ENCODE results near the gene CDC6. TPM values are rescaled to one million over a fixed set of nuclear protein-coding genes. Genes with fewer than 3 reads are reported as not detected.

The CDC6 gene
- 8.5 TPM for polyA plus RNA-seq (2013, experiment 1 of 2)
- 9.1 TPM for polyA plus RNA-seq (2013, experiment 2 of 2)

GRCh38 chr17:40287494-40288369, at the start of gene CDC6:
Gene CDC6 (plus strand): TSS chr17:40287879. CDS start chr17:40289421, 1,542 bp downstream.
- H3K9ac ChIP-seq (ENCODE audit: low read length), result peak within 1 kb of the TSS; percentile 84

GRCh38 chr17:40241252-40241834, 46.3 kb upstream of the CDC6 start:
- WGBS, result 97% methylated on average over 3 of the region's 4 CpGs
- Histone ChIP-seq H3K4ac (ENCODE audit: low read depth in 1 of 2, low read length in 2 of 2) (no peak overlapping the region), H4K8ac (ENCODE audit: low read length) (no peak overlapping the region), H3K4me2 (ENCODE audit: low read length, poor library complexity, severe bottlenecking) (no peak overlapping the region), H3K9ac (ENCODE audit: low read length) (peak overlapping the region; percentile 40), H3K79me1 (replicated peaks; ENCODE audit: low read length, poor library complexity, severe bottlenecking) (peaks cover 14% of the 10 kb centered on the region), H3K4me1 (ENCODE audit: control insufficient read depth, insufficient read depth, low read depth, low read length) (no peaks in the 10 kb centered on the region), H3K27ac (ENCODE audit: low read length, poor library complexity, severe bottlenecking) (no peak overlapping the region), H2BK120ac (ENCODE audit: low read depth, low read length) (no peak overlapping the region), H3K18ac (ENCODE audit: low read depth in 1 of 2, low read length in 2 of 2) (no peak overlapping the region), H2AK5ac (ENCODE audit: low read length, severe bottlenecking) (no peak overlapping the region), H3K9me3 (ENCODE audit: control insufficient read depth, low read length) (no peaks in the 10 kb centered on the region), H3K23ac (ENCODE audit: low read length in 2 of 2) (no peak overlapping the region), H3K36me3 (ENCODE audit: control insufficient read depth in 1 of 2, insufficient read depth in 2 of 2, low read depth in 1 of 2, low read length in 2 of 2) (peaks cover 0 to 3% of the 10 kb centered on the region in 2 experiments), H2BK15ac (ENCODE audit: low read depth, poor library complexity, severe bottlenecking) (no peak overlapping the region), H3K14ac (ENCODE audit: low read length in 2 of 2) (no peak overlapping the region), H3K4me3 (ENCODE audit: insufficient read depth in 1 of 2, low read depth in 1 of 2, low read length in 2 of 2) (no peak overlapping the region), H2AFZ (ENCODE audit: low read depth, low read length) (no peak overlapping the region), H2BK5ac (ENCODE audit: low read depth, low read length, poor library complexity, severe bottlenecking) (no peak overlapping the region), H3K27me3 (ENCODE audit: control insufficient read depth in 1 of 2, insufficient read depth in 1 of 2, low read length in 2 of 2) (no peaks in the 10 kb centered on the region), H2BK12ac (ENCODE audit: low read length in 2 of 2) (no peak overlapping the region), H4K91ac (ENCODE audit: low read length) (no peak overlapping the region)
- no peak for DNase-seq

More at GRCh38 chr17:40287494-40288369, at the start of gene CDC6:
- H2BK120ac ChIP-seq (ENCODE audit: low read depth, low read length), result no peak within 1 kb of the TSS
- peak within 1 kb of the TSS; percentile 18 for H3K27ac ChIP-seq (ENCODE audit: low read length, poor library complexity, severe bottlenecking)
- H3K4me2 ChIP-seq (ENCODE audit: low read length, poor library complexity, severe bottlenecking), result peak within 1 kb of the TSS; percentile 84
- no peaks in the 10 kb centered on the region for H3K9me3 ChIP-seq (ENCODE audit: control insufficient read depth, low read length)
- peak within 1 kb of the TSS in 1 of 2 experiments; percentile 60 for H3K18ac ChIP-seq (ENCODE audit: low read depth in 1 of 2, low read length in 2 of 2)
- peak within 1 kb of the TSS; percentile 1 for H2BK5ac ChIP-seq (ENCODE audit: low read depth, low read length, poor library complexity, severe bottlenecking)
- peaks cover 17% of the 10 kb centered on the region for H3K4me1 ChIP-seq (ENCODE audit: control insufficient read depth, insufficient read depth, low read depth, low read length)
- WGBS, result under 1% methylated on average over 46 of the region's 47 CpGs
- H3K36me3 ChIP-seq (ENCODE audit: control insufficient read depth in 1 of 2, insufficient read depth in 2 of 2, low read depth in 1 of 2, low read length in 2 of 2), result peaks cover 2 to 3% of the 10 kb centered on the region in 2 experiments
- peak within 1 kb of the TSS; percentile 53 for H4K91ac ChIP-seq (ENCODE audit: low read length)
- no peak within 1 kb of the TSS for H2BK15ac ChIP-seq (ENCODE audit: low read depth, poor library complexity, severe bottlenecking)
- no peak within 1 kb of the TSS for H2BK12ac ChIP-seq (ENCODE audit: low read length in 2 of 2)
- no peaks in the 10 kb centered on the region for H3K27me3 ChIP-seq (ENCODE audit: control insufficient read depth in 1 of 2, insufficient read depth in 1 of 2, low read length in 2 of 2)
- no peak within 1 kb of the TSS for H3K14ac ChIP-seq (ENCODE audit: low read length in 2 of 2)
- peak within 1 kb of the TSS; percentile 55 for H4K8ac ChIP-seq (ENCODE audit: low read length)
- H3K4ac ChIP-seq (ENCODE audit: low read depth in 1 of 2, low read length in 2 of 2), result no peak within 1 kb of the TSS
- H3K79me1 ChIP-seq (replicated peaks; ENCODE audit: low read length, poor library complexity, severe bottlenecking), result peaks cover 8% of the 10 kb centered on the region
- no peak within 1 kb of the TSS for H2AK5ac ChIP-seq (ENCODE audit: low read length, severe bottlenecking)
- DNase-seq, result peak; percentile 99
- peak within 1 kb of the TSS; percentile 46 for H2AFZ ChIP-seq (ENCODE audit: low read depth, low read length)
- peak within 1 kb of the TSS; percentile 60 to 91 for H3K4me3 ChIP-seq (ENCODE audit: insufficient read depth in 1 of 2, low read depth in 1 of 2, low read length in 2 of 2)
- H3K23ac ChIP-seq (ENCODE audit: low read length in 2 of 2), result peak within 1 kb of the TSS in 1 of 2 experiments; percentile 85

- H2BK12ac ChIP-seq (ENCODE audit: low read length in 2 of 2), result no peak overlapping the region
- no peak overlapping the region for H2BK15ac ChIP-seq (ENCODE audit: low read depth, poor library complexity, severe bottlenecking)
- H3K79me1 ChIP-seq (replicated peaks; ENCODE audit: low read length, poor library complexity, severe bottlenecking), result peaks cover 13% of the 10 kb centered on the region
- H2AK5ac ChIP-seq (ENCODE audit: low read length, severe bottlenecking), result no peak overlapping the region
- H3K27me3 ChIP-seq (ENCODE audit: control insufficient read depth in 1 of 2, insufficient read depth in 1 of 2, low read length in 2 of 2), result no peaks in the 10 kb centered on the region
- H2BK120ac ChIP-seq (ENCODE audit: low read depth, low read length), result no peak overlapping the region
- no peak overlapping the region for H4K8ac ChIP-seq (ENCODE audit: low read length)
- no peak overlapping the region for H3K4me3 ChIP-seq (ENCODE audit: insufficient read depth in 1 of 2, low read depth in 1 of 2, low read length in 2 of 2)
- no peaks in the 10 kb centered on the region for H3K4me1 ChIP-seq (ENCODE audit: control insufficient read depth, insufficient read depth, low read depth, low read length)
- no peak overlapping the region for H3K4ac ChIP-seq (ENCODE audit: low read depth in 1 of 2, low read length in 2 of 2)
- no peak overlapping the region for H3K4me2 ChIP-seq (ENCODE audit: low read length, poor library complexity, severe bottlenecking)
- H3K9me3 ChIP-seq (ENCODE audit: control insufficient read depth, low read length), result no peaks in the 10 kb centered on the region
- no peak overlapping the region for H3K23ac ChIP-seq (ENCODE audit: low read length in 2 of 2)
- no peak overlapping the region for H2AFZ ChIP-seq (ENCODE audit: low read depth, low read length)
- no peak overlapping the region for H3K14ac ChIP-seq (ENCODE audit: low read length in 2 of 2)
- H4K91ac ChIP-seq (ENCODE audit: low read length), result no peak overlapping the region
- H3K9ac ChIP-seq (ENCODE audit: low read length), result peak overlapping the region; percentile 59
- 100% methylated on average over 3 of the region's 3 CpGs for WGBS
- H2BK5ac ChIP-seq (ENCODE audit: low read depth, low read length, poor library complexity, severe bottlenecking), result no peak overlapping the region
- H3K36me3 ChIP-seq (ENCODE audit: control insufficient read depth in 1 of 2, insufficient read depth in 2 of 2, low read depth in 1 of 2, low read length in 2 of 2), result peaks cover 0 to 2% of the 10 kb centered on the region in 2 experiments
- no peak for DNase-seq
- no peak overlapping the region for H3K27ac ChIP-seq (ENCODE audit: low read length, poor library complexity, severe bottlenecking)
- H3K18ac ChIP-seq (ENCODE audit: low read depth in 1 of 2, low read length in 2 of 2), result no peak overlapping the region
Observed at GRCh38 chr17:40242774-40243173, 44.9 kb upstream of the CDC6 start.

GRCh38 chr17:40243761-40244160, 43.9 kb upstream of the CDC6 start:
- WGBS, result 100% methylated on average over 2 of the region's 3 CpGs
- no peak overlapping the region for H3K4me3 ChIP-seq (ENCODE audit: insufficient read depth in 1 of 2, low read depth in 1 of 2, low read length in 2 of 2)
- H4K8ac ChIP-seq (ENCODE audit: low read length), result no peak overlapping the region
- H2BK120ac ChIP-seq (ENCODE audit: low read depth, low read length), result no peak overlapping the region
- no peak overlapping the region for H2BK12ac ChIP-seq (ENCODE audit: low read length in 2 of 2)
- peaks cover 11% of the 10 kb centered on the region for H3K79me1 ChIP-seq (replicated peaks; ENCODE audit: low read length, poor library complexity, severe bottlenecking)
- no peak overlapping the region for H2AK5ac ChIP-seq (ENCODE audit: low read length, severe bottlenecking)
- no peak overlapping the region for H3K18ac ChIP-seq (ENCODE audit: low read depth in 1 of 2, low read length in 2 of 2)
- no peak overlapping the region for H3K23ac ChIP-seq (ENCODE audit: low read length in 2 of 2)
- no peak overlapping the region for H4K91ac ChIP-seq (ENCODE audit: low read length)
- H3K27me3 ChIP-seq (ENCODE audit: control insufficient read depth in 1 of 2, insufficient read depth in 1 of 2, low read length in 2 of 2), result no peaks in the 10 kb centered on the region
- no peak overlapping the region for H3K27ac ChIP-seq (ENCODE audit: low read length, poor library complexity, severe bottlenecking)
- no peak overlapping the region for H2BK15ac ChIP-seq (ENCODE audit: low read depth, poor library complexity, severe bottlenecking)
- no peak overlapping the region for H3K4ac ChIP-seq (ENCODE audit: low read depth in 1 of 2, low read length in 2 of 2)
- H2AFZ ChIP-seq (ENCODE audit: low read depth, low read length), result no peak overlapping the region
- no peaks in the 10 kb centered on the region for H3K4me1 ChIP-seq (ENCODE audit: control insufficient read depth, insufficient read depth, low read depth, low read length)
- DNase-seq, result no peak
- peaks cover 0 to 2% of the 10 kb centered on the region in 2 experiments for H3K36me3 ChIP-seq (ENCODE audit: control insufficient read depth in 1 of 2, insufficient read depth in 2 of 2, low read depth in 1 of 2, low read length in 2 of 2)
- no peaks in the 10 kb centered on the region for H3K9me3 ChIP-seq (ENCODE audit: control insufficient read depth, low read length)
- no peak overlapping the region for H3K4me2 ChIP-seq (ENCODE audit: low read length, poor library complexity, severe bottlenecking)
- no peak overlapping the region for H2BK5ac ChIP-seq (ENCODE audit: low read depth, low read length, poor library complexity, severe bottlenecking)
- peak overlapping the region; percentile 59 for H3K9ac ChIP-seq (ENCODE audit: low read length)
- H3K14ac ChIP-seq (ENCODE audit: low read length in 2 of 2), result no peak overlapping the region

Data from mesenchymal stem cell (in vitro differentiated cells and primary cell).